Keratinocyte (primary cell): ENCODE data around the gene MPI. TPM values are rescaled to one million over a fixed set of nuclear protein-coding genes. Genes with fewer than 3 reads are reported as not detected.

ENCODE experiments used
- DNase-seq: peaks from one replicate; pipeline ENCODE4 v3.0.0-alpha.2; 2011; ENCODE audit warnings: low read depth, missing footprints, low spot score
- FAIRE-seq: peaks from 2 replicates; lab custom pipeline; 2011; peaks lifted over from hg19 to GRCh38; lab: Jason Lieb, UNC
- H2AFZ ChIP-seq: 2 replicates; pipeline ENCODE4 v1.6.0; 2012; ENCODE audit warnings: low read length, control low read depth, inconsistent platforms; ENCODE audit not compliant: control insufficient read depth
- H3K27ac ChIP-seq: 2 replicates; pipeline ENCODE4 v1.5.1; 2011; ENCODE audit warnings: low read length; ENCODE audit not compliant: control insufficient read depth, insufficient read depth
- H3K27me3 ChIP-seq: 3 replicates; pipeline ENCODE4 v1.6.0; 2011; ENCODE audit warnings: low read length; ENCODE audit not compliant: control insufficient read depth, insufficient read depth; ENCODE audit errors: extremely low read depth
- H3K36me3 ChIP-seq, 2 experiments: 2 replicates in 1 of 2; 3 replicates in 1 of 2; pipeline ENCODE4 v1.5.1; 2011; ENCODE audit warnings: low read length in 2 of 2, mild to moderate bottlenecking in 1 of 2; ENCODE audit not compliant: control insufficient read depth in 2 of 2, insufficient read depth in 2 of 2; ENCODE audit errors: extremely low read depth in 1 of 2
- H3K4me1 ChIP-seq: 3 replicates; pipeline ENCODE4 v1.5.1; 2011; ENCODE audit warnings: low read length; ENCODE audit not compliant: control insufficient read depth, insufficient read depth; ENCODE audit errors: extremely low read depth
- H3K4me2 ChIP-seq: 3 replicates; pipeline ENCODE4 v1.6.0; 2011; ENCODE audit warnings: low read depth, low read length; ENCODE audit not compliant: control insufficient read depth, insufficient read depth; ENCODE audit errors: extremely low read depth
- H3K4me3 ChIP-seq, 3 experiments: fragments of 200-600 bp in 1 of 3; sonication (generic) in 1 of 3; 2 replicates in 2 of 3; 3 replicates in 1 of 3; pipeline ENCODE4 v1.5.1; 2011 to 2016; ENCODE audit warnings: low read length in 3 of 3, mild to moderate bottlenecking in 3 of 3, control low read depth in 2 of 3, inconsistent platforms in 1 of 3, low read depth in 1 of 3, mixed read lengths in 1 of 3, mixed run types in 1 of 3, moderate library complexity in 1 of 3; ENCODE audit not compliant: control insufficient read depth in 2 of 3, insufficient read depth in 2 of 3; ENCODE audit errors: extremely low read depth in 1 of 3
- H3K79me2 ChIP-seq: 2 replicates; pipeline ENCODE4 v1.6.0; 2012; ENCODE audit warnings: low read length; ENCODE audit not compliant: control insufficient read depth, insufficient read depth
- H3K9ac ChIP-seq: 3 replicates; pipeline ENCODE4 v1.6.0; 2011; ENCODE audit warnings: low read length; ENCODE audit not compliant: control insufficient read depth, insufficient read depth; ENCODE audit errors: extremely low read depth
- H3K9me1 ChIP-seq: 3 replicates; pipeline ENCODE4 v1.6.0; 2011; ENCODE audit warnings: low read length; ENCODE audit not compliant: control insufficient read depth, insufficient read depth; ENCODE audit errors: extremely low read depth
- H3K9me3 ChIP-seq: 2 replicates; pipeline ENCODE4 v1.5.1; 2012; ENCODE audit warnings: low read depth, low read length; ENCODE audit not compliant: control insufficient read depth
- H4K20me1 ChIP-seq: 3 replicates; pipeline ENCODE4 v1.6.0; 2011; ENCODE audit warnings: low read length; ENCODE audit not compliant: control insufficient read depth, insufficient read depth; ENCODE audit errors: extremely low read depth
- CTCF ChIP-seq, 3 experiments: IDR thresholded peaks in 1 of 3; conservative IDR thresholded peaks in 1 of 3; optimal IDR thresholded peaks in 1 of 3; 2 replicates in 2 of 3; 3 replicates in 1 of 3; pipeline versions ENCODE3 to v1.5.1; 2011; ENCODE audit warnings: low read length in 3 of 3, mild to moderate bottlenecking in 3 of 3, moderate library complexity in 2 of 3, control low read depth in 1 of 3, inconsistent platforms in 1 of 3; ENCODE audit not compliant: insufficient read depth in 2 of 3; ENCODE audit errors: extremely low read depth in 1 of 3
- EZH2 ChIP-seq: IDR thresholded peaks from one replicate; pipeline ENCODE4 v1.6.1; 2012; ENCODE audit warnings: inconsistent platforms, mild to moderate bottlenecking, low read length, moderate library complexity
- dilution Hi-C: fragments of 300-500 bp; cut with MboI; formaldehyde crosslinking; loops from one replicate; pipeline ENCODE4 v1.7.0; 2020; ENCODE audit warnings: low sequenced_read_pairs; ENCODE audit not compliant: extremely low pct_ligation_motif_present
- polyA plus RNA-seq, 5 experiments: library from polyadenylated mRNA; depleted of rRNA in 3 of 5; stranded (reverse) in 3 of 5; stranded (forward) in 1 of 5; unstranded in 1 of 5; fragments of >200 nt; gene quantifications; 1 replicate in 1 of 5; 2 replicates in 3 of 5; 3 replicates in 1 of 5; pipeline versions ENCODE4 v1.2.1 to v1.2.3, GENCODE V29; 2011 to 2012; ENCODE audit warnings: missing spikeins in 2 of 5, low read depth in 1 of 5, low replicate concordance in 1 of 5

MPI gene
- polyA plus RNA-seq, 1 donor (not counting 4 experiments of a cell fraction or from before 2014, with no cell fraction given) = 39.2 TPM

GRCh38 chr15:74896316-74896715, 6.5 kb downstream of the MPI start:
- Histone ChIP-seq H3K4me1 (peaks cover 11% of the 10 kb centered on the region), H4K20me1 (no peaks in the 10 kb centered on the region), H3K4me2 (no peak overlapping the region), H3K4me3 (no peak overlapping the region), H2AFZ (no peak overlapping the region), H3K27ac (no peak overlapping the region), H3K9me1 (no peaks in the 10 kb centered on the region), H3K9me3 (no peaks in the 10 kb centered on the region), H3K79me2 (no peaks in the 10 kb centered on the region), H3K27me3 (no peaks in the 10 kb centered on the region), H3K9ac (no peak overlapping the region), H3K36me3 (peaks cover 16 to 24% of the 10 kb centered on the region in 2 experiments)
- DNase-seq (no peak), FAIRE-seq (no peak)
- no peak for TF ChIP-seq EZH2
- TF ChIP-seq CTCF (optimal IDR thresholded peaks at IDR 0.05 in 1 of 3, IDR thresholded peaks at IDR 0.05 in 1 of 3, conservative IDR thresholded peaks at IDR 0.05 in 1 of 3; ENCODE audit: extremely low read depth in 1 of 3, insufficient read depth in 2 of 3, low read length in 3 of 3) = no peak
- dilution Hi-C loops = no loop called here

GRCh38 chr15:74897300-74897701, 7.5 kb downstream of the MPI start:
- Histone ChIP-seq H3K79me2 (no peaks in the 10 kb centered on the region), H3K4me2 (no peak overlapping the region), H3K9me1 (no peaks in the 10 kb centered on the region), H3K9me3 (no peaks in the 10 kb centered on the region), H2AFZ (no peak overlapping the region), H3K27me3 (no peaks in the 10 kb centered on the region), H3K36me3 (peaks cover 18 to 30% of the 10 kb centered on the region in 2 experiments), H4K20me1 (no peaks in the 10 kb centered on the region), H3K9ac (no peak overlapping the region), H3K4me1 (peaks cover 8% of the 10 kb centered on the region), H3K4me3 (no peak overlapping the region), H3K27ac (no peak overlapping the region)
- no peak for TF ChIP-seq CTCF (optimal IDR thresholded peaks at IDR 0.05 in 1 of 3, IDR thresholded peaks at IDR 0.05 in 1 of 3, conservative IDR thresholded peaks at IDR 0.05 in 1 of 3; ENCODE audit: extremely low read depth in 1 of 3, insufficient read depth in 2 of 3, low read length in 3 of 3)
- no peak for TF ChIP-seq EZH2
- no peak for FAIRE-seq
- dilution Hi-C loops = no loop called here
- DNase-seq = no peak
